GM12874 (cell line): ENCODE results near the gene TMEM219.

Source experiments
- CTCF ChIP-seq: IDR thresholded peaks from 2 replicates; pipeline ENCODE4 v1.5.1; 2011; ENCODE audit warnings: low read depth, mild to moderate bottlenecking, control low read depth, low read length, moderate library complexity; ENCODE audit not compliant: insufficient read depth

TMEM219 gene

DNA sequence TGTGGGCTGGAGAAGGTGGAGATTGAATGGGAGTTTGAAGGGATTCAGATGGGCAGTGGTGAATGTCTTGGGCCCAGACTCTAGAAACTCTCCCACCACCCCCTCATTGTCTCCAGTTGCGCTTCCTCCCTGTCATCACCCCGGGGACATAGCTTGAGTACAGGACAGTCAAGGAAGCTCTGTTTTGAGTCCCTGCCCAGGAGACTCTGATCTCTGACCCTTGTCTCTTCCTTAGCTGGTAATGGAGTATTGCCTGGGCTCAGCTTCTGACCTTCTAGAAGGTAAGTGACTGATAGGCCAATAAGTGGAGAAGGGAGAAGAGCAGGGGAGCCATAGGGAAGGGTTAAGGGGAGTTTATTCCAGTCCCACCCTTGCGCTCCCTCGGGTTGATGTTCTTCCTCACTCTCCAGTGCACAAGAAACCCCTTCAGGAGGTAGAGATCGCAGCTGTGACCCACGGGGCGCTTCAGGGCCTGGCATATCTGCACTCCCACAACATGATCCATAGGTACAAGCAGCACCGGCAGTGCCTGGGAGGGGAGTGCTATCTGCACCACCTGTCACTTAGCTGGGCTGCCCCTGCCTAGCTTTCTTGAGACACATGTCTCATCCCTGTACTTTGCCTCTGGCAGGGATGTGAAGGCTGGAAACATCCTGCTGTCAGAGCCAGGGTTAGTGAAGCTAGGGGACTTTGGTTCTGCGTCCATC is 16.8 kb downstream of the TMEM219 start:
- TF ChIP-seq CTCF = no peak

- TF ChIP-seq CTCF = no peak
These were observed 20.9 kb downstream of the TMEM219 start for GRCh38 chr16:29982560-29983419.

GRCh38 chr16:29983420-29984136 is 21.7 kb downstream of the TMEM219 start:
- no peak for TF ChIP-seq CTCF

DNA sequence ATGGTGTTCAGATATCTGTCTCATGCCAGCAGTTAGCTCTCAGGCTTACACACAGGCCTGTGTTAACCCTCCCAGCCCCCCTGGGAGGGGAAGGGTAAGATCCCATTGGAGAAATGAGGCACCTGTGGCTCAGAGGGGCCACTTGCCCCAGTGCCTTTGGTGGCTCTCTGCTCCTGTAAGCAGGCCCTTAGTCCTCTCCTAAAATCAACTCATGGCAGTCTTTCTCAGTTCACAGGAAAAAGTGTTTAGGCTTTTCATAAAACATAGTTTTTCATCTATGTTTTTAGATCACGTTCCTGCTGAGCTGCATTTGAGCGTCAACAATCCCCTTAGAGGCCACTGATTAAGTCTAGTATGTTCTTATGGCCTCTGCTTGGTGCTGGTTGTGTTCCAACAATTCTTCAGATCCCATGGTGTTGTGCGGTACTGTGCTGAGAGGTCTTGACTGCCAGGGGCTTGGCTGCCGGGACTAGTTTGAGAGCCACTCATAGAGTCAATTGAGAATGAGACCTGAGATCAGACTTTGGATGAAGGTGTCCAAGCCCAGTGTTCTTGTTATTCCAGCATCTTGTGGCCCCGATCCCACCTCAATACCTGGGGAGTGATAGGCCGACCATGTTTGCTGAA is 22.4 kb downstream of the TMEM219 start:
- TF ChIP-seq CTCF = no peak

- no peak for TF ChIP-seq CTCF
These were observed 22.9 kb downstream of the TMEM219 start for GRCh38 chr16:29984764-29985147.

GRCh38 chr16:29985271-29985811 is 23.5 kb downstream of the TMEM219 start:
- no peak for TF ChIP-seq CTCF
